Measurements from ENCODE around the gene PDE12.

The PDE12 gene

GRCh38 chr3:57570878-57571277, 14.8 kb downstream of the PDE12 start:
- TF ChIP-seq SUZ12 (IDR thresholded peaks at IDR 0.05; ENCODE audit: extremely low read depth, insufficient read depth, insufficient read length) (no peak), YY1 (IDR thresholded peaks at IDR 0.05; ENCODE audit: insufficient read depth, insufficient read length) (no peak), ZNF274 (IDR thresholded peaks at IDR 0.05; ENCODE audit: low read depth, low read length) (no peak)
- Histone ChIP-seq H3K36me3 (ENCODE audit: insufficient read depth, insufficient read length, low read length) (peaks cover 71% of the 10 kb centered on the region), H3K9me3 (ENCODE audit: insufficient read depth, low read length) (no peaks in the 10 kb centered on the region), H3K27me3 (ENCODE audit: insufficient read depth, insufficient read length) (no peaks in the 10 kb centered on the region), H3K4me1 (ENCODE audit: insufficient read depth, insufficient read length) (no peaks in the 10 kb centered on the region), H3K9ac (ENCODE audit: insufficient read length, low read depth) (no peak overlapping the region), H3K4me3 (ENCODE audit: insufficient read length, low read depth) (no peak overlapping the region)
- DNase-seq (ENCODE audit: low read depth, low spot score), result no peak

GRCh38 chr3:57572096-57572495, 16.0 kb downstream of the PDE12 start:
- Histone ChIP-seq H3K4me1 (ENCODE audit: insufficient read depth, insufficient read length) (no peaks in the 10 kb centered on the region), H3K9me3 (ENCODE audit: insufficient read depth, low read length) (no peaks in the 10 kb centered on the region), H3K36me3 (ENCODE audit: insufficient read depth, insufficient read length, low read length) (peaks cover 71% of the 10 kb centered on the region), H3K4me3 (ENCODE audit: insufficient read length, low read depth) (no peak overlapping the region), H3K27me3 (ENCODE audit: insufficient read depth, insufficient read length) (no peaks in the 10 kb centered on the region), H3K9ac (ENCODE audit: insufficient read length, low read depth) (no peak overlapping the region)
- TF ChIP-seq SUZ12 (IDR thresholded peaks at IDR 0.05; ENCODE audit: extremely low read depth, insufficient read depth, insufficient read length) (no peak), YY1 (IDR thresholded peaks at IDR 0.05; ENCODE audit: insufficient read depth, insufficient read length) (no peak), ZNF274 (IDR thresholded peaks at IDR 0.05; ENCODE audit: low read depth, low read length) (no peak)
- no peak for DNase-seq (ENCODE audit: low read depth, low spot score)

GRCh38 chr3:57575966-57576626, 20.0 kb downstream of the PDE12 start:
- Histone ChIP-seq H3K36me3 (ENCODE audit: insufficient read depth, insufficient read length, low read length) (peaks cover 93% of the 10 kb centered on the region), H3K4me3 (ENCODE audit: insufficient read length, low read depth) (no peak overlapping the region), H3K27me3 (ENCODE audit: insufficient read depth, insufficient read length) (no peaks in the 10 kb centered on the region), H3K9me3 (ENCODE audit: insufficient read depth, low read length) (no peaks in the 10 kb centered on the region), H3K4me1 (ENCODE audit: insufficient read depth, insufficient read length) (no peaks in the 10 kb centered on the region), H3K9ac (ENCODE audit: insufficient read length, low read depth) (no peak overlapping the region)
- TF ChIP-seq ZNF274 (IDR thresholded peaks at IDR 0.05; ENCODE audit: low read depth, low read length) (no peak), YY1 (IDR thresholded peaks at IDR 0.05; ENCODE audit: insufficient read depth, insufficient read length) (no peak), SUZ12 (IDR thresholded peaks at IDR 0.05; ENCODE audit: extremely low read depth, insufficient read depth, insufficient read length) (no peak)
- DNase-seq (ENCODE audit: low read depth, low spot score), result no peak

GRCh38 chr3:57577801-57578200, 21.7 kb downstream of the PDE12 start:
- Histone ChIP-seq H3K4me3 (ENCODE audit: insufficient read length, low read depth) (no peak overlapping the region), H3K27me3 (ENCODE audit: insufficient read depth, insufficient read length) (no peaks in the 10 kb centered on the region), H3K4me1 (ENCODE audit: insufficient read depth, insufficient read length) (no peaks in the 10 kb centered on the region), H3K36me3 (ENCODE audit: insufficient read depth, insufficient read length, low read length) (peaks cover 92% of the 10 kb centered on the region), H3K9ac (ENCODE audit: insufficient read length, low read depth) (no peak overlapping the region), H3K9me3 (ENCODE audit: insufficient read depth, low read length) (no peaks in the 10 kb centered on the region)
- TF ChIP-seq ZNF274 (IDR thresholded peaks at IDR 0.05; ENCODE audit: low read depth, low read length) (no peak), SUZ12 (IDR thresholded peaks at IDR 0.05; ENCODE audit: extremely low read depth, insufficient read depth, insufficient read length) (no peak)
- no peak for DNase-seq (ENCODE audit: low read depth, low spot score)

GRCh38 chr3:57582474-57583168, 26.5 kb downstream of the PDE12 start:
- Histone ChIP-seq H3K4me3 (ENCODE audit: insufficient read length, low read depth) (no peak overlapping the region), H3K9me3 (ENCODE audit: insufficient read depth, low read length) (no peaks in the 10 kb centered on the region), H3K9ac (ENCODE audit: insufficient read length, low read depth) (no peak overlapping the region), H3K4me1 (ENCODE audit: insufficient read depth, insufficient read length) (no peaks in the 10 kb centered on the region), H3K27me3 (ENCODE audit: insufficient read depth, insufficient read length) (no peaks in the 10 kb centered on the region), H3K36me3 (ENCODE audit: insufficient read depth, insufficient read length, low read length) (peaks cover 81% of the 10 kb centered on the region)
- DNase-seq (ENCODE audit: low read depth, low spot score), result no peak
- TF ChIP-seq SUZ12 (IDR thresholded peaks at IDR 0.05; ENCODE audit: extremely low read depth, insufficient read depth, insufficient read length), result no peak
- no peak for TF ChIP-seq ZNF274 (IDR thresholded peaks at IDR 0.05; ENCODE audit: low read depth, low read length)
- TF ChIP-seq YY1 (IDR thresholded peaks at IDR 0.05; ENCODE audit: insufficient read depth, insufficient read length), result no peak

- DNase-seq (ENCODE audit: low read depth, low spot score), result no peak
- H3K4me1 ChIP-seq (ENCODE audit: insufficient read depth, insufficient read length), result no peaks in the 10 kb centered on the region
- no peak for TF ChIP-seq ZNF274 (IDR thresholded peaks at IDR 0.05; ENCODE audit: low read depth, low read length)
- H3K9me3 ChIP-seq (ENCODE audit: insufficient read depth, low read length), result no peaks in the 10 kb centered on the region
- no peak overlapping the region for H3K9ac ChIP-seq (ENCODE audit: insufficient read length, low read depth)
- H3K27me3 ChIP-seq (ENCODE audit: insufficient read depth, insufficient read length), result no peaks in the 10 kb centered on the region
- no peak overlapping the region for H3K4me3 ChIP-seq (ENCODE audit: insufficient read length, low read depth)
- peaks cover 79% of the 10 kb centered on the region for H3K36me3 ChIP-seq (ENCODE audit: insufficient read depth, insufficient read length, low read length)
Measured at GRCh38 chr3:57583544-57583943, 27.5 kb downstream of the PDE12 start.

- Histone ChIP-seq H3K36me3 (ENCODE audit: insufficient read depth, insufficient read length, low read length) (peaks cover 61% of the 10 kb centered on the region), H3K4me1 (ENCODE audit: insufficient read depth, insufficient read length) (no peaks in the 10 kb centered on the region), H3K9ac (ENCODE audit: insufficient read length, low read depth) (no peak overlapping the region), H3K27me3 (ENCODE audit: insufficient read depth, insufficient read length) (no peaks in the 10 kb centered on the region), H3K4me3 (ENCODE audit: insufficient read length, low read depth) (no peak overlapping the region), H3K9me3 (ENCODE audit: insufficient read depth, low read length) (no peaks in the 10 kb centered on the region)
- DNase-seq (ENCODE audit: low read depth, low spot score), result no peak
- TF ChIP-seq ZNF274 (IDR thresholded peaks at IDR 0.05; ENCODE audit: low read depth, low read length) (no peak), SUZ12 (IDR thresholded peaks at IDR 0.05; ENCODE audit: extremely low read depth, insufficient read depth, insufficient read length) (no peak), YY1 (IDR thresholded peaks at IDR 0.05; ENCODE audit: insufficient read depth, insufficient read length) (no peak)
Measured at GRCh38 chr3:57586778-57587177, 30.7 kb downstream of the PDE12 start.
